HepG2 (cell line): ENCODE data around the gene PHACTR3. TPM values are rescaled to one million over a fixed set of nuclear protein-coding genes. Genes with fewer than 3 reads are reported as not detected.

Experiments used
- ATAC-seq: fragments of 200-7000 bp; cut with Tn5 transposase; 3 replicates; pipeline ENCODE4 v1.9.1; 2020; ENCODE audit warnings: mild to moderate bottlenecking, moderate library complexity
- BruUV-seq: library from RNA; stranded (reverse); fragments of 400-500 nt; replicated peaks from 2 replicates; lab custom pipeline; 2021; lab: Mats Ljungman, UMichigan
- CTCF ChIA-PET: fragments of 300-600 bp; formaldehyde crosslinking; extraction: SDS; loops from one replicate; lab custom pipeline; 2021; ENCODE audit warnings: low total read pairs, inconsistent platforms, low intra/inter-chr PET ratio; lab: Yijun Ruan, JAX
- POLR2A ChIA-PET: fragments of 350-600 bp; sonication (Branson Sonifier 250); formaldehyde crosslinking; loops from one replicate; lab custom pipeline; 2020; ENCODE audit warnings: antibody characterized with exemption, inconsistent platforms; lab: Yijun Ruan, JAX
- DNase-seq: peaks from one replicate; pipeline ENCODE4 v3.0.0-alpha.2; 2015; ENCODE audit warnings: low spot score
- FAIRE-seq: peaks from 3 replicates; lab custom pipeline; 2011; peaks lifted over from hg19 to GRCh38; lab: Jason Lieb, UNC
- H2AFZ ChIP-seq: one replicate; pipeline ENCODE4 v1.6.1; 2011; ENCODE audit warnings: low read length, inconsistent platforms
- H3K27ac ChIP-seq: fragments of 300-600 bp; 3 replicates; pipeline ENCODE4 v1.8.0; 2011; ENCODE audit warnings: mixed run types, mild to moderate bottlenecking, mixed read lengths, low read length, inconsistent platforms; ENCODE audit not compliant: insufficient read depth; ENCODE audit errors: extremely low read length
- H3K27me3 ChIP-seq, 2 experiments: fragments of 200-600 bp in 1 of 2; 2 replicates in 1 of 2; 3 replicates in 1 of 2; pipeline versions ENCODE4 v1.6.0 to v1.8.0; 2011; ENCODE audit warnings: low read length in 2 of 2, mild to moderate bottlenecking in 2 of 2, moderate library complexity in 2 of 2, inconsistent platforms in 1 of 2; ENCODE audit not compliant: insufficient read depth in 2 of 2, control insufficient read depth in 1 of 2
- H3K36me3 ChIP-seq, 2 experiments: fragments of 200-600 bp in 1 of 2; replicated peaks in 1 of 2; 2 replicates in 1 of 2; 3 replicates in 1 of 2; pipeline versions ENCODE4 v1.5.1 to v1.8.0; 2011; ENCODE audit warnings: low read length in 2 of 2, inconsistent platforms in 1 of 2; ENCODE audit not compliant: insufficient read depth in 2 of 2, control insufficient read depth in 1 of 2
- H3K4me1 ChIP-seq: 2 replicates; pipeline ENCODE4 v1.5.1; 2012; ENCODE audit warnings: low read length, inconsistent platforms; ENCODE audit not compliant: insufficient read depth
- H3K4me2 ChIP-seq: 2 replicates; pipeline ENCODE4 v1.6.0; 2011; ENCODE audit warnings: low read depth, low read length, inconsistent platforms
- H3K4me3 ChIP-seq, 3 experiments: fragments of 200-600 bp in 1 of 3; sonication (generic), shearing (Covaris generic) in 1 of 3; replicated peaks in 1 of 3; 2 replicates each; pipeline ENCODE4 v1.5.1; 2011 to 2016; ENCODE audit warnings: low read length in 3 of 3, inconsistent platforms in 2 of 3, low read depth in 2 of 3, mild to moderate bottlenecking in 2 of 3, control low read depth in 1 of 3, mixed read lengths in 1 of 3; ENCODE audit not compliant: insufficient read depth in 1 of 3
- H3K79me2 ChIP-seq: one replicate; pipeline ENCODE4 v1.6.1; 2011; ENCODE audit warnings: low read length, inconsistent platforms; ENCODE audit not compliant: insufficient read depth
- H3K9ac ChIP-seq: 2 replicates; pipeline ENCODE4 v1.6.0; 2011; ENCODE audit warnings: mild to moderate bottlenecking, low read depth, low read length, inconsistent platforms; ENCODE audit not compliant: insufficient read depth
- H3K9me3 ChIP-seq: 2 replicates; pipeline ENCODE4 v1.5.1; 2012; ENCODE audit warnings: mild to moderate bottlenecking, low read length
- H4K20me1 ChIP-seq: 2 replicates; pipeline ENCODE4 v1.6.0; 2011; ENCODE audit warnings: inconsistent platforms, mild to moderate bottlenecking, low read length, moderate library complexity; ENCODE audit not compliant: insufficient read depth
- E2F1 ChIP-seq: sonication (generic); formaldehyde crosslinking; IDR thresholded peaks from 2 replicates; pipeline ENCODE4 v1.5.0; 2020; ENCODE audit warnings: missing genetic modification reagents
- HOXA7 ChIP-seq: sonication (generic); formaldehyde crosslinking; IDR thresholded peaks from 2 replicates; pipeline ENCODE4 v1.8.1; 2022; ENCODE audit warnings: mild to moderate bottlenecking, missing genetic modification reagents, moderate library complexity
- JARID2 ChIP-seq: sonication (generic); formaldehyde crosslinking; IDR thresholded peaks from 2 replicates; pipeline ENCODE4 v1.8.1; 2023; ENCODE audit warnings: missing genetic modification reagents, inconsistent platforms; ENCODE audit not compliant: insufficient replicate concordance
- JUN ChIP-seq: sonication (generic); formaldehyde crosslinking; IDR thresholded peaks from 2 replicates; pipeline ENCODE4 v1.4.0; 2020; ENCODE audit warnings: mild to moderate bottlenecking, missing genetic modification reagents
- MAF1 ChIP-seq: sonication (generic); formaldehyde crosslinking; IDR thresholded peaks from 2 replicates; pipeline ENCODE4 v1.5.0; 2020; ENCODE audit warnings: missing genetic modification reagents, borderline replicate concordance
- RARG ChIP-seq: sonication (generic); formaldehyde crosslinking; IDR thresholded peaks from 2 replicates; pipeline ENCODE4 v1.4.0; 2020; ENCODE audit warnings: low read depth, mild to moderate bottlenecking, missing genetic modification reagents
- RORA ChIP-seq: sonication (generic); formaldehyde crosslinking; IDR thresholded peaks from 2 replicates; pipeline ENCODE4 v1.5.0; 2020; ENCODE audit warnings: mild to moderate bottlenecking, missing genetic modification reagents, moderate library complexity
- SIN3B ChIP-seq: fragments of 150-350 bp; IDR thresholded peaks from 2 replicates; pipeline ENCODE4 v1.6.1; 2014; ENCODE audit warnings: low read length
- ZBTB33 ChIP-seq: sonication (generic); formaldehyde crosslinking; IDR thresholded peaks from 2 replicates; pipeline ENCODE4 v1.4.0; 2020; ENCODE audit warnings: missing genetic modification reagents
- ZNF12 ChIP-seq: sonication (generic); formaldehyde crosslinking; IDR thresholded peaks from 2 replicates; pipeline ENCODE4 v1.5.0; 2020; ENCODE audit warnings: missing genetic modification reagents
- ZNF33A ChIP-seq: sonication (generic); formaldehyde crosslinking; IDR thresholded peaks from 2 replicates; pipeline ENCODE4 v1.5.1; 2020; ENCODE audit warnings: missing genetic modification reagents, mild to moderate bottlenecking, moderate library complexity, borderline replicate concordance
- ZNF749 ChIP-seq: sonication (generic); formaldehyde crosslinking; IDR thresholded peaks from 2 replicates; pipeline ENCODE4 v1.8.0; 2022; ENCODE audit warnings: mild to moderate bottlenecking, missing genetic modification reagents, moderate library complexity, borderline replicate concordance
- ZZZ3 ChIP-seq: sonication (generic); formaldehyde crosslinking; IDR thresholded peaks from 2 replicates; pipeline ENCODE4 v1.4.0; 2020; ENCODE audit warnings: missing genetic modification reagents, mild to moderate bottlenecking, borderline replicate concordance
- WGBS: methylation state at CpG from one replicate; pipeline ENCODE4 v1.1.6; 2017; ENCODE audit warnings: low lambda C conversion rate; 5-methylcytosine and 5-hydroxymethylcytosine counted together
- in situ Hi-C: cut with HindIII; loops from 2 replicates; pipeline ENCODE4 v1.10.0; 2017; ENCODE audit warnings: low pct_unique_long_range_greater_than_20kb; ENCODE audit not compliant: extremely low pct_ligation_motif_present
- intact Hi-C: fragments of 100-400 bp; cut with micrococcal nuclease; formaldehyde crosslinking; loops from one replicate; pipeline ENCODE4 v1.10.0; 2022; ENCODE audit not compliant: unreplicated experiment
- polyA plus RNA-seq, 8 experiments: library from polyadenylated mRNA; depleted of rRNA in 3 of 8; stranded (reverse) in 7 of 8; unstranded in 1 of 8; fragments of >200 nt; fragmentation: Illumina TruSeq in 4 of 8; extraction: Trizol in 4 of 8; gene quantifications; 2 replicates each; pipeline versions ENCODE4 v1.2.1 to v1.2.3, GENCODE V29; 2011 to 2016; ENCODE audit warnings: low read depth in 4 of 8, missing spikeins in 1 of 8, mixed read lengths in 1 of 8; ENCODE audit not compliant: insufficient read depth in 1 of 8
- total RNA-seq, 5 experiments: library from RNA; depleted of rRNA; stranded (reverse); fragments of >200 nt; fragmentation: Illumina TruSeq; extraction: Trizol; gene quantifications; 2 replicates each; pipeline ENCODE4 v1.2.3, GENCODE V29; 2016; ENCODE audit warnings: low read depth in 1 of 5
- TF ChIP-seq, protein P1 (sequence below): sonication (generic); formaldehyde crosslinking; IDR thresholded peaks from 2 replicates; pipeline ENCODE4 v1.5.1; 2020; ENCODE audit warnings: missing genetic modification reagents, mild to moderate bottlenecking, borderline replicate concordance

PHACTR3 gene
- total and polyA plus RNA-seq, 2 of the 13 experiments (the other 11 are each of a cell fraction or from before 2014, with no cell fraction given): not detected

DNA sequence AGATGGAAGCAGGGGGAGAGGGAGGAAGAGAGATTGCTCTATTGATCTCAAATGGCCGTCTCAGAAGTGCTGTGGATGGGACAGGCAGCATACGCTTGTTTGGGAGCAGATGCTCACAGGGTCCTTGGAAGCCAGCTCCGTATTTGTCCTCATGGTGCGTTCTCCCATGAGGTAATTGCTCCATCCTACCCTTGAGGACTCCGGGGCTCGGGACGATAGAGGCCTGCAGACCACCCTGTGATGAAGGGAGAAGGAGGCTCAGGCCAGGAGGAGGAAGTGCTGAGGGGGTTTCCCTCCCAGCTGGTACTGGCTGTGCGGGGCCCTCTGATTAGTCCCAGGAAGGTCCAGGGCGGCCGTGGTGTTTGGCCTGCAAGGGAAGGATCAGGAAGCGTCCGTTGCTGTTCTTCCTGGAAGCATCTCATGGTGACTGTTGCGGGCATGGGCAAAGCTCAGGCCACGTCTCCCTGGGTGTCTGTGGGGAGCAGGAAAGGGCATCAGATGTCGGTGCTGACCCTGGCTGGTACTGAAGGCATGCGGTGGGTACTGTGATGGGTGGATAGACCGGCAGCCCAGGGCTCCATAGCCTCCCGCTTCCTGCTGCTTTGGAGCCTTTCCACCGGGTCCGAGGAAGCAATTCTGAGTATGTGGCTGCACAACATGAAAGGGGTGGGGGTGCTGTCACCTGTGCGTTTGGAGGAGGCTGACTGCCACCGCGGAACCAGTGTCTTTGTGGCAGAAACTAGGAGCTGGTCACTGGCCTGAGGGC is 170.8 kb downstream of the PHACTR3 start:
- in situ Hi-C loops: no loop called here
- no peak for TF ChIP-seq ZNF12 (CRISPR knock-in tag)
- TF ChIP-seq MAF1 (CRISPR knock-in tag): no peak
- no peak for TF ChIP-seq ZNF33A
- no peak for TF ChIP-seq ZBTB33 (CRISPR knock-in tag)
- TF ChIP-seq ZNF749 (CRISPR knock-in tag): no peak
- no peak for TF ChIP-seq RARG (CRISPR knock-in tag)
- no peak for TF ChIP-seq JUN
- TF ChIP-seq E2F1: no peak
- no peak for TF ChIP-seq RORA
- TF ChIP-seq HOXA7 (CRISPR knock-in tag): no peak
- TF ChIP-seq SIN3B: no peak
- no peak for TF ChIP-seq JARID2 (CRISPR knock-in tag)
- no peak for TF ChIP-seq ZZZ3 (CRISPR knock-in tag)
- TF ChIP-seq, protein P1, sequence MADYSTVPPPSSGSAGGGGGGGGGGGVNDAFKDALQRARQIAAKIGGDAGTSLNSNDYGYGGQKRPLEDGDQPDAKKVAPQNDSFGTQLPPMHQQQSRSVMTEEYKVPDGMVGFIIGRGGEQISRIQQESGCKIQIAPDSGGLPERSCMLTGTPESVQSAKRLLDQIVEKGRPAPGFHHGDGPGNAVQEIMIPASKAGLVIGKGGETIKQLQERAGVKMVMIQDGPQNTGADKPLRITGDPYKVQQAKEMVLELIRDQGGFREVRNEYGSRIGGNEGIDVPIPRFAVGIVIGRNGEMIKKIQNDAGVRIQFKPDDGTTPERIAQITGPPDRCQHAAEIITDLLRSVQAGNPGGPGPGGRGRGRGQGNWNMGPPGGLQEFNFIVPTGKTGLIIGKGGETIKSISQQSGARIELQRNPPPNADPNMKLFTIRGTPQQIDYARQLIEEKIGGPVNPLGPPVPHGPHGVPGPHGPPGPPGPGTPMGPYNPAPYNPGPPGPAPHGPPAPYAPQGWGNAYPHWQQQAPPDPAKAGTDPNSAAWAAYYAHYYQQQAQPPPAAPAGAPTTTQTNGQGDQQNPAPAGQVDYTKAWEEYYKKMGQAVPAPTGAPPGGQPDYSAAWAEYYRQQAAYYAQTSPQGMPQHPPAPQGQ (CRISPR knock-in tag): no peak

More for the DNA sequence above, 170.8 kb downstream of the PHACTR3 start:
- H3K4me2 ChIP-seq: no peak overlapping the region
- H3K4me1 ChIP-seq: no peaks in the 10 kb centered on the region
- H3K79me2 ChIP-seq: no peaks in the 10 kb centered on the region
- CTCF ChIA-PET: no interaction called here
- H3K4me3 ChIP-seq: no peak overlapping the region
- no peak overlapping the region for H3K27ac ChIP-seq
- no peak overlapping the region for H3K9ac ChIP-seq
- no peak for DNase-seq
- peaks cover 3 to 16% of the 10 kb centered on the region in 2 experiments; a peak in 2 of 5 replicates for H3K27me3 ChIP-seq
- no peaks in the 10 kb centered on the region; the same call in 1 of the 2 replicates for H4K20me1 ChIP-seq
- H3K36me3 ChIP-seq: no peaks in the 10 kb centered on the region
- no peak for FAIRE-seq
- no TSS peak for BruUV-seq
- POLR2A ChIA-PET: no interaction called here
- no peak overlapping the region for H2AFZ ChIP-seq
- whole genome bisulfite sequencing: 6% methylated on average over 20 of the region's 23 CpGs
- intact Hi-C loops: no loop called here
- H3K9me3 ChIP-seq: no peaks in the 10 kb centered on the region
- ATAC-seq: no peak
